HG03060 (cell line): ENCODE data around the gene ARHGAP40.

ENCODE experiments used
- ATAC-seq: cut with Tn5 transposase; IDR thresholded peaks from one replicate; pipeline ENCODE4 v1.9.1; 2021; ENCODE audit warnings: low read depth, moderate number of reproducible peaks; ENCODE audit not compliant: unreplicated experiment

ARHGAP40 gene

DNA sequence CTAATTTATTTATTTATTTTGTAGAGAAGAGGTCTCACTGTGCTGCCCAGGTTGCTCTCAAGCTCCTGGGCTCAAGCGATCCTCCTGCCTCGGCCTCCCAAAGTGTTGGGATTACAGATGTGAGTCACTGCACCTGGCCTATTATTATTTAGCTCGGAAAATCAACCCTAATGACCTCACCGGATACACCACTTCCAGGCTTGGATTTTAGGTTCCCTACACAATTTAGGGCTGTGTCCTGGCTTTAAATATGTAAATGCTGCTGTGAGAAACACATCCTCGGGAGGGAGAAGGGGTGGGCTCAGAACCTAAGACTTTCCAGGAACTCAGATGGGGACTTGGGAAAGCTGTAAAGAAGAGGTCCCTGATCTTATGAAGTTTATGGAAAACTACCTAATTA is 71.7 kb downstream of the ARHGAP40 start:
- ATAC-seq = no peak

DNA sequence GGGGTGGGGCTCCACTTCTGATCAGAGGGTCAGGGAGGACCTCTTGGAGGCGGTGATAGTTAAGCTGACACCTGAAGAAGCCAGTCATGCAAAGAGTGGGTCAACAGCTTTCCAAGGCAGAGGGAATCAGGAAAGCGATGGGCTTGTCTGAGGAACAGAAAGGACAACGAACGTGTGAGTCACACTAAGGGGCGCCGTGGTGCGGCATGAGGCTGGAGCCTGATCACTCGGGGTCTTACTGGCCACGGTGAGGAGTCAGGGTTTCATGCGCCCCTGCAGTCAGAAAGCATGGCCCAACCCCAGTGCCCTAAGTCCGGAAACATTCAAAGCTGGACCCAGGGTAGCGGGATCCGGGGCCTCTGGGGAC is 72.1 kb downstream of the ARHGAP40 start:
- no peak for ATAC-seq

DNA sequence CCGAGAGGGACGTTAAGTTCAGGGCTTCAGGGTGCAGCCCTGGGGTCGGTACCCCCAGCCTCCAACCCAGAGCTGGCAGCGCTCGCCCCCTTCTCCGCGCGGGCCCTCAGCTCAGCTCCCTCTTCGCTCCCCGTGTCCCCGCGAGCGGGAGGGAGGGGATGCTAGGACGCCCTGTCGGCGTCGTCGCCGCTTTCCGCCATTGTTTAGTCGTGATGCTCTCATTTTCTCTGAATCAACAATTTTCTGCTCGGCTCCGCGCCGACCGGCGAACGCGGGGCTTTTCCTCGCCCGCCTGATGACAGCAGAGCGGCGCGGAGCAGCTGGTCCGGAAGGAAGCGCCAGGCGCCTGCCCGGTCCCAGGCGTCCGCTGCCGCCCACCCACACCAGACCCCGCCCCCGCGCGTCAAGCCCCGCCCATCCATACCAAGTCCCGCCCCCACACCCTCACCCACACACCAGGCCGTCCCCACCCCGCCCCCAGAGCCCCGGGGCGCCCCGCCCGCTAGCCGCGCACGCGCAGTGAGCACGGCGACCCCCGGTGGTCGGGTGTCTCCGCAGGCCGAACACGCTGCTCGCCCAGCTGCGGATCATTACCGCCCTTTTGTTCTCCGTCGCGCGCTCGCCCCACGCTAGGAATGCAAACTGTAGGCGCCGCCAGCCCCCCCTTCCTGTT is 72.6 kb downstream of the ARHGAP40 start:
- ATAC-seq = no peak

DNA sequence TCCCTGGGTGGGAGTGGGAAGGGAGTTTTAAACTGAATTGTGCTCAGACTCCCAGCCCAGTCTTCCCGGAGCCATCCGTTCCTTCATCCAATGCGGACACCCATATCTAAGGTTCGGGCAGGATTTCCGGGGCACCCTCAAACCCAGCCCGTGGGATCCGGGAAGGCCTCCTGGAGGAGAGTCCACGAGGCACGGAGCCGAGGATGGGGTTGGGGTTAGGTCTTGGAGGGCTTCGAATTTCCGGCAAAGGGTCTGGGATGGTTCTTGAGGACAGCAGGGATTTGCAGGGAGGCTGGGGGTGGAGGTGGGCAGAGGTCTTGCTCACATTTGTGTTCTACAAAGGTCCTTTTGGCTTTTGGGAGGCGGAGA is 73.1 kb downstream of the ARHGAP40 start:
- ATAC-seq = no peak

DNA sequence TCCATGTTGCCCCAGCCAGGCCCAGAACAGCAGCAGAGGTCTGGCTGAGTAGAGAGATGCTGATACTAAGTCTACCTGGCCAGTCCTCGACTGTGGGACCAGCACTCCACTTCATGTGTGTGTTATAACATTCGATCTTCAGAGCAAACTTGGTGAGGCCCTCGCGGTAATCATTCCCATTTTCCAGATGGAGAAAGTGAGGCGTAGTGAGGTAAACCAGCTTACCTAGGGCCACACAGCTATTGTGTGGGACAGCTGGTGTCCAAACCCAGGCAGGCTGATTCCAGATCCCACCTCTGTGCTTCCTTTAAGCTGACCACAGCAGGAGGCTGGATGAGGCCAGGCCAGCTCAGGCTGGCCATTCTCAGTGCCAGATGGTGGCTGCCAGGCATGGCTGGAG is 75.0 kb downstream of the ARHGAP40 start:
- no peak for ATAC-seq

DNA sequence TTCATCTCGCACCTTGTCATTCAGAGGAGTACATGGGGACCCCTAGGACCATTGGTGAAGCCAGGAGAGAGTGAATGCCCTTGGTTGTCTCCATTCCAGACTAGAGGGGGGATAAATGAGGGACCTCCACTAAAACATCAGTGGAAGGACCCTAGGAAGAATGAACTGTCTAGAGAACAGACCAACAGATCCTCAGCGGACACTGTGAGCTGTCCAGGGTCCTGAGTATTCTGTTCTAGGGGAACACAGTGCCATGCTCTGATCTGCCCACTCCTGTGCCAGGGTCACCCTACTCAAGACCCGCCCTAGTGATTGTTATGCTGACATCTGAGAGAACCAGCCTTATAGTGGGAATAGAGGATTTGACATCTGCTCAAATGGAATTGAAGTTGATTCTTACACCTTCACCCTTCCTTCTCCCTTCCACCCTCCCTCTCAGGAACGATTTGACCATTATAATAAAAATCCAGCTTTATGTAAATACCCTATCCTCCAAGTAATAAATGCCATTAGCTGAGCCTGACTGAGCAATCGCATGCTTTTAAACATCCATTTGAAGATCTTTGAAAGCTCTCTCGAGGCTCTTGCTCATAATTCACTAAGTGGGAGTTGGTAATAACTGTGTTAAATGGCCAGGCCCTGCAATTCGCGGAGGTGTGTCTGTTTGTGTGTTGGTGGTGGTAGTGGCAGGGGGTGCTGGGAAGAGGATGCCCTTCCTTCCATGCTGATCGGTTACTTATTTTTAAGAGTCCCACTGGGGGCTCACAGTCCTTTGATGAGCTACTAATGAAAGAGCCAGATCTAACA is 79.1 kb downstream of the ARHGAP40 start:
- ATAC-seq = no peak

DNA sequence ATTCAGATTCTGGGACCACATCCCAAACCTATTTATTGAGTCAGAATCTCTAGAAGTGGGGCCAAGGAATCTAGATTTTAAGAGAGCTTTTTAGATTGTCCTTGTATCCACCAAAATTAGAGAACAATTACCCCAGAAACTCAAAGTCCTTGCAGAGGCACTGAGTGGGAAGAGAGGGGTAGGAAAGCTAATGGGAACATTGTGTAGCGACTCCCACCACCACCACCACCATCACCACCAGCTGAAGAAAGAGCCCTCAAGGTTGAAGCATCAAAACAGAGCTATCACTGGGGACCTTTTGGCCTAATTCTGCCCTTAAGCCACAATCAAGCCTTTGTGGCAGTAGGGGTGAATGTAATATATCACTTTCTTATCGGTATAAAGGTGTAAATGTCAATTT is 83.7 kb downstream of the ARHGAP40 start:
- ATAC-seq = no peak

DNA sequence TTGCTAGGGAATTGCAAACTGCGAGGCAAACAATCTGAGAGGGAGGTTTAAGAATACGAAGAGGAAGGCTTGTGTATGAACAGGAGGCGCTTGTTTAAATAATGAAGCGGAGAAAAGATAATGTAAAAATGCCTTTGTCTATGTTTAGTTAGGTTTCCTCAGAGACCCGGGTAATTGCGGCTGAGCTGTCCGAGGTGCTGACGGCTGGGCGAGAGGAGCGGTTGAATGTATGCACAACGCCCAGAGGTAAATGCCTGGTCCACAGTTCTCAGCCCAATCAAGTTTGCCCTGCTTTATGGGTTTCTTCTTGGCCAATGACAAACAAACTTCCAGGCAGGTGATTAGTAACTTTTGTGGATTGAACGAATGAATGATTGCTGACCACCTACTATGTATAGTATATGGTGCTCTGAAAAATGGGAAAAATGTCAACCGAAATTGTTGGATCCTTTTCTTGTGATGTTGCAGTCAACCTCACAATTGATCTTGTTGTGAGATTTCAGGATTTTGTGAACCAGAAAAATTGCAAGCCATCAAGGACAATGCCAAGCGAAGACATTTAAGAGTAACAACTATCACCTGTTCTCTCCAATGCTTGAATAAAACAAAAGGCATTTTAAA is 84.4 kb downstream of the ARHGAP40 start:
- ATAC-seq = no peak

DNA sequence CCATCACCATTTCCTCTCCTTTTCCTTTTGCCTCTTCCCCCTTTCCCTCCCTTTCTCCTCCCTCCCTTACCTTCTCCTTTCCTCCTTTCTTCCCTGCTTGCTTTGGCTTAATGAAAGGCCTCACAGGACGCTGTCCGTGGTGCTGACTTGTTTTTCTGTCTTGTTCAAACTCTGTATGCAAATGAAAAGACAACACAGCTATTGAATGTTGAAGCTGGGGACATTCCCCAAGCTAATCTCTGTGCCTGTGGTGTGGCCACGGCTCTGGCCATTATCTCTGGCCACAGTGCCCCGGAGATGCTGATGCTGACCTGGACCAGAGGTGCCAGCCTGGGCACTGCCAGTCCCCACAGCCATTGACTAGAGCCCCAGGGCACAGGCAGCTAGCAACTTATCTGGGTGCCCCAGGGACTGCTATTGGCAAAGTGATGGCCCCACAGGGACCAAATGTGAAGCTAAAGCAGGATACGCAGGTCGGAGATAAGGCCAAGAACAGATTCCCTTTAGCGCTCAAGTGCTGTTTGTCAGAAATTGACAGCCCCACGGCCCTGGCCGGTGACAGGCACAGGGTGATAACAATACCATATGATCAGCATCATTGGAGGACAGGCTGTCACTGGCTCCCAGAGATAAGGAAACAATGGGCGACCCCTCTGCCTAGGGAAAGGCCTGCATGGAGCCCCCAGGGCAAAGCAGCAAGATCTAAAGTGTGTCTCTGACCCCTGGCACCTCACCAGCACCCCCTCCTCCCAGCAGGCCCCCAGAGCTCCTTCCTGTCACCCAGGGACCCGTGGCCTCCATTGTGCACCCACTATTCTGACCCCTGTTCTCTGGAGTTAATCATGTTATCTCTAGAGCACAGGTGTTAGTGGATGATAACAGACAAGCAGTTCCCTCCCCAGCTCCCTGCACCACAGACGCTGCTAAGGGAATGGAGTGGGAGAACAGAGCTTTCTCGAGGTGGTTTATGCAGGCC is 91.1 kb downstream of the ARHGAP40 start:
- no peak for ATAC-seq

DNA sequence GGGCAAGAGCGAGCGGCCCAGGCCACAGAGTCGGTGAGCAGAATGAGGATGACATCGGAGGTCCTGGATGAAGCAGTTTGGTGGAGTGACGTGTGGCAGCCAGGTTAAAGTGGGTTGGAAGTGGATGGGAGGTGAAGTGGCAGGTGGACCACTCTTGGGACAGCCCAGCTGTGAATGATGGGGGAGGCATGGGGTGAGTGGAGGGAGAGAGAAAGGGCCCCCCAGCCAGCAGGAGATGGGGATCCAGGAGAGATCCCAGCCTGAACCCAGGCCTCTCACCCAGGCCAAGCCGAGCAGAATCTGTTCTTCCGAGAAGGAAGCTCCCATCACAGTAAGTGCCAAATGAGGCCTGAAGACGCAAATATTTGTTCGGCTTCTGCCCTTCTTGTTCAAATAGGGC is 95.7 kb downstream of the ARHGAP40 start:
- no peak for ATAC-seq

DNA sequence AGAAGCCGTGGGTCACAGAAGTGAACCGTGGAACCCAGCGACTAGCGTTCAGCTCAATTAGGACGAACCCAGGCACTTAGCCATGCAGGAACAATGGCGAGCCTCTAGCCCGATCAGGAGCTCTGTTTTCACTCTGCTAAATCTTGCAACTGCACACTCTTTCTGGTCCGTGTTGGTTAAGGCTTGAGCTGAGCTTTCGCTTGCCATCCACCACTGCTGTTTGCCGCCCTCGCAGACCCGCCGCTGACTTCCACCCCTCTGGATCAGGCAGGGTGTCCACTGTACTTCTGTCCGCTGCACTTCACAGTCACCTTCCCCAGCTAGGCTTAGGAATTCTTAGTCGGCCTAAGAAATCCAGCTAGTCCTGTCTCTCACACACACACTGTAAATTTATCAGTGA is 96.9 kb downstream of the ARHGAP40 start:
- ATAC-seq = no peak

DNA sequence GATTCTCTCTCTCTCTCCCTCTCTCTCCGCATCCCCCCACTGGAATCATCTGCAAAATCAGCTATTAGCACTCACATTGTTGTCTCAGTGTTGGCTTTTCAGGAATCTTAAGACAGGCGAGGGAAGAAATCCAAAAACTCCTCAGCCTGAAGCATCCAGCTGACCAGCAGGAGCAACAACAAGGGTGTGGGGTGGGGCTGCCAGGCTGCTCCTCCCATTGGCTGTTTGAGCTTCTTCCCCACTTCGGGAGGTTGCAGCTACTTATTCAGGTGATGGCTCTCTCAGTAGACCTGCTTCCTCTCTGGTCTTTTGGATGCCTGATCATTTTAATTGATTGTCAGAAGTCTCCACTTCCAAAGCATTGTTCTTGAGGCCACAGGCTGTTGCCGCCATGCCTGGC is 98.5 kb downstream of the ARHGAP40 start:
- ATAC-seq = no peak
